PC-3 (cell line): Measurements from ENCODE around the gene RMDN3. TPM values are rescaled to one million over a fixed set of nuclear protein-coding genes. Genes with fewer than 3 reads are reported as not detected.

Source experiments
- ATAC-seq: fragments of 200-7000 bp; cut with Tn5 transposase; 2 replicates; pipeline ENCODE4 v1.9.1; 2020; ENCODE audit warnings: mild to moderate bottlenecking, moderate library complexity
- BruUV-seq: library from RNA; stranded (reverse); fragments of 400-500 nt; replicated peaks from 2 replicates; lab custom pipeline; 2021; lab: Mats Ljungman, UMichigan
- CTCF ChIA-PET: fragments of 300-600 bp; sonication (Branson Sonifier 250); formaldehyde crosslinking; loops from one replicate; lab custom pipeline; 2022; ENCODE audit warnings: antibody characterized with exemption; lab: Charles Lee
- POLR2A ChIA-PET: fragments of 300-600 bp; sonication (Branson Sonifier 250); formaldehyde crosslinking; loops from one replicate; lab custom pipeline; 2022; ENCODE audit warnings: antibody characterized with exemption; ENCODE audit not compliant: unreplicated experiment; lab: Charles Lee
- DNase-seq: peaks from one replicate; pipeline ENCODE4 v3.0.0-alpha.2; 2015
- H2AFZ ChIP-seq: fragments of 300-600 bp; sonication (generic); 2 replicates; pipeline ENCODE4 v1.6.0; 2016; ENCODE audit warnings: antibody characterized with exemption, low read length
- H3F3A ChIP-seq: fragments of 300-600 bp; sonication (generic); one replicate; pipeline ENCODE4 v1.6.0; 2017; ENCODE audit warnings: antibody characterized with exemption, low read length, control low read depth, mild to moderate bottlenecking; ENCODE audit not compliant: unreplicated experiment
- H3K27ac ChIP-seq: fragments of 300-600 bp; sonication (generic); 2 replicates; pipeline ENCODE4 v1.5.1; 2016; ENCODE audit warnings: mild to moderate bottlenecking, low read length
- H3K27me3 ChIP-seq: fragments of 300-600 bp; sonication (generic); 2 replicates; pipeline ENCODE4 v1.6.1; 2016; ENCODE audit warnings: low read length, mixed read lengths
- H3K36me3 ChIP-seq: fragments of 300-600 bp; sonication (generic); 2 replicates; pipeline ENCODE4 v1.6.1; 2016; ENCODE audit warnings: low read depth, mixed run types, low read length, mixed read lengths
- H3K4me1 ChIP-seq: fragments of 300-600 bp; sonication (generic); 2 replicates; pipeline ENCODE4 v1.5.1; 2016; ENCODE audit warnings: low read length; ENCODE audit not compliant: insufficient read depth
- H3K4me2 ChIP-seq: fragments of 300-600 bp; sonication (generic); 2 replicates; pipeline ENCODE4 v1.6.0; 2016; ENCODE audit warnings: low read length
- H3K4me3 ChIP-seq: fragments of 300-600 bp; sonication (generic); 2 replicates; pipeline ENCODE4 v1.5.1; 2016; ENCODE audit warnings: mild to moderate bottlenecking, low read length, mixed read lengths
- H3K79me2 ChIP-seq: fragments of 300-600 bp; sonication (generic); 2 replicates; pipeline ENCODE4 v1.6.1; 2017; ENCODE audit warnings: low read length, mixed read lengths
- H3K9ac ChIP-seq: fragments of 300-600 bp; sonication (generic); 2 replicates; pipeline ENCODE4 v1.6.0; 2016; ENCODE audit warnings: mild to moderate bottlenecking, low read length
- H3K9me2 ChIP-seq: fragments of 300-600 bp; sonication (generic); replicated peaks from 2 replicates; pipeline ENCODE4 v1.6.1; 2016; ENCODE audit warnings: mixed run types, low read length, mixed read lengths
- H3K9me3 ChIP-seq: fragments of 300-600 bp; sonication (generic); 2 replicates; pipeline ENCODE4 v1.6.1; 2016; ENCODE audit warnings: low read length, mixed read lengths
- H4K20me1 ChIP-seq: fragments of 300-600 bp; sonication (generic); 2 replicates; pipeline ENCODE4 v1.6.1; 2016; ENCODE audit warnings: low read length, mixed read lengths
- EZH2 ChIP-seq: fragments of 300-600 bp; sonication (generic); IDR thresholded peaks from one replicate; pipeline ENCODE4 v1.6.1; 2017; ENCODE audit warnings: antibody characterized with exemption, mild to moderate bottlenecking, low read length; ENCODE audit not compliant: unreplicated experiment
- EZH2phosphoT487 ChIP-seq: fragments of 300-600 bp; sonication (generic); IDR thresholded peaks from 2 replicates; pipeline ENCODE4 v1.6.1; 2018; ENCODE audit warnings: mild to moderate bottlenecking, antibody characterized with exemption, low read length, borderline replicate concordance
- intact Hi-C: fragments of 100-400 bp; cut with micrococcal nuclease; formaldehyde crosslinking; loops from 2 replicates; pipeline ENCODE4 v1.9.0; 2023
- total RNA-seq: library from RNA; depleted of rRNA; stranded (reverse); fragments of >200 nt; gene quantifications from 2 replicates; pipeline ENCODE4 v1.2.3, GENCODE V29; 2014
- TF ChIP-seq, protein P1 (sequence below): fragments of 300-600 bp; sonication (generic); conservative IDR thresholded peaks from 2 replicates; pipeline ENCODE4 v1.5.1; 2017; ENCODE audit warnings: antibody characterized with exemption, low read depth, mild to moderate bottlenecking, low read length

RMDN3 gene
- total RNA-seq, 1 experiment from 2014 or later = 21.4 TPM

DNA sequence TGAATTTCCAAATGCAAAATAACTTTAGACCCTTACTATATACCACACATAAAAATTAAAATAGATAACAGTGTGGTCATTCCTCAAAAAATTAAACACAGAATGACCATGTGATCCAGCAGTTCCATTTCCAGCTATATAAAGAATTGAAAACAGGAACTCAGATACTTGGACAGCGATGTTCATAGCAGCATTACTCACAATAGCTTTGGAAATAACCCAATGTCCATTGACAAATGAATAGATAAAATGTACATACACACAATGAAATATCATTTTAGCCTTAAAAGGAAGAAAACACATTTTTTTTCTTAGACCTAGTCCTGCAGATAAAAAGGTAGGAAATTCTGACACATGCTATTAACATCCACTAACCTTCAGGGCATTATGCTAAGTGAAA, 33.4 kb downstream of the RMDN3 start:
- ATAC-seq (no peak), DNase-seq (no peak)
- intact Hi-C loops = no loop called here
- no peaks in the 10 kb centered on the region for H3K9me3 ChIP-seq
- H3K27me3 ChIP-seq = no peaks in the 10 kb centered on the region
- no peak overlapping the region for H3K4me2 ChIP-seq
- H3K4me3 ChIP-seq = no peak overlapping the region
- H3F3A ChIP-seq = no peaks in the 10 kb centered on the region
- H3K27ac ChIP-seq = no peak overlapping the region
- no TSS peak for BruUV-seq
- no peak overlapping the region for H3K9ac ChIP-seq
- peaks cover 16% of the 10 kb centered on the region for H3K36me3 ChIP-seq
- H4K20me1 ChIP-seq = no peaks in the 10 kb centered on the region
- TF ChIP-seq, protein P1, sequence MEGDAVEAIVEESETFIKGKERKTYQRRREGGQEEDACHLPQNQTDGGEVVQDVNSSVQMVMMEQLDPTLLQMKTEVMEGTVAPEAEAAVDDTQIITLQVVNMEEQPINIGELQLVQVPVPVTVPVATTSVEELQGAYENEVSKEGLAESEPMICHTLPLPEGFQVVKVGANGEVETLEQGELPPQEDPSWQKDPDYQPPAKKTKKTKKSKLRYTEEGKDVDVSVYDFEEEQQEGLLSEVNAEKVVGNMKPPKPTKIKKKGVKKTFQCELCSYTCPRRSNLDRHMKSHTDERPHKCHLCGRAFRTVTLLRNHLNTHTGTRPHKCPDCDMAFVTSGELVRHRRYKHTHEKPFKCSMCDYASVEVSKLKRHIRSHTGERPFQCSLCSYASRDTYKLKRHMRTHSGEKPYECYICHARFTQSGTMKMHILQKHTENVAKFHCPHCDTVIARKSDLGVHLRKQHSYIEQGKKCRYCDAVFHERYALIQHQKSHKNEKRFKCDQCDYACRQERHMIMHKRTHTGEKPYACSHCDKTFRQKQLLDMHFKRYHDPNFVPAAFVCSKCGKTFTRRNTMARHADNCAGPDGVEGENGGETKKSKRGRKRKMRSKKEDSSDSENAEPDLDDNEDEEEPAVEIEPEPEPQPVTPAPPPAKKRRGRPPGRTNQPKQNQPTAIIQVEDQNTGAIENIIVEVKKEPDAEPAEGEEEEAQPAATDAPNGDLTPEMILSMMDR = no peak
- TF ChIP-seq EZH2phosphoT487 (no peak), EZH2 (no peak)
- POLR2A ChIA-PET = interaction anchor here (0.5 kb wide), 1 partner anchor 112 kb away, joined by 7 read pairs; no protein-coding TSS in a partner anchor
- no peaks in the 10 kb centered on the region for H3K9me2 ChIP-seq
- H3K4me1 ChIP-seq = no peaks in the 10 kb centered on the region
- H3K79me2 ChIP-seq = no peaks in the 10 kb centered on the region
- no peak overlapping the region for H2AFZ ChIP-seq
- CTCF ChIA-PET = interaction anchor here (0.6 kb wide), 1 partner anchor 57 kb away, joined by 3 read pairs; no protein-coding TSS in a partner anchor

DNA sequence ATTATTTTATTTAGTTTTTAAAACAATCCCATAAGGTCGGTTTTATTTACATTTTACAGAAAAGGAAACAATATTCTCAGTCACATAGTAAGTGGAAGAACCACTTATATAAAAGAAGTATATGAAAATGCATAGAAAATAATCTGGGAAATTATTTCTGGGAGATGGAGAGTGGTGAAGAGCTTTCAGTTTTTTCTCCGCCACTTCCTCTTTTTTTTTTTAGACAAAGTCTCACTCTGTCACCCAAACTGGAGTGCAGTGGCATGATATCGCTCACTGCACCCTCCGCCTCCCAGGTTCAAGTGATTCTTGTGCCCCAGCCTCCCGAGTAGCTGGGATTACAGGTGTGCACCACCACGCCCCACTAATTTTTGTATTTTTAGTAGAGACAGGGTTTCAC, 38.9 kb downstream of the RMDN3 start:
- TF ChIP-seq, protein P1 = no peak
- BruUV-seq = no TSS peak
- no peaks in the 10 kb centered on the region for H3K9me3 ChIP-seq
- H3K27ac ChIP-seq = no peak overlapping the region
- no peak overlapping the region for H2AFZ ChIP-seq
- H3F3A ChIP-seq = no peaks in the 10 kb centered on the region
- POLR2A ChIA-PET = no interaction called here
- no peak overlapping the region for H3K4me2 ChIP-seq
- H3K27me3 ChIP-seq = no peaks in the 10 kb centered on the region
- no peaks in the 10 kb centered on the region for H3K79me2 ChIP-seq
- DNase-seq (no peak), ATAC-seq (no peak)
- no peak overlapping the region for H3K4me3 ChIP-seq
- H3K9ac ChIP-seq = no peak overlapping the region
- H3K9me2 ChIP-seq = no peaks in the 10 kb centered on the region
- peaks cover 27% of the 10 kb centered on the region for H3K36me3 ChIP-seq
- CTCF ChIA-PET = no interaction called here
- H4K20me1 ChIP-seq = no peaks in the 10 kb centered on the region
- intact Hi-C loops = no loop called here
- H3K4me1 ChIP-seq = no peaks in the 10 kb centered on the region

DNA sequence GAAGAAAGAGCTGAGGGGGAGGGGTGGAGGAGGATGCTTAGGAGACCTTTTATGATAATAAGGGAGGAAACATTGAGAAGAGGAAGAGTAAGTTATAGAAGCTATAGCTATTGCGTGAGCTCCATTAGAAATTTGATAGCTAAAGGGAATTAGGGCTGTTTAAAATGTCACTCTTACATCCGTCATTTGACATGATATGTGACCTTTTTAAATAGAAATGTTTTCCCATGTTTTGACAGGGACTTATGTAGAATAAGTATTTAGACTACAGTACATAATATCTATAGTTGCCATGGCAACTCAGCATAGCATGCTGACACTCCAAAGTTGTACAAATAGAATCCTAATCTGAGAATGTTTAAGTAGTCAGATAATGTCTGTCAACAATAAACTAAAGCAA, 40.9 kb downstream of the RMDN3 start:
- Histone ChIP-seq H3K9me2 (no peaks in the 10 kb centered on the region), H3F3A (no peaks in the 10 kb centered on the region), H3K4me2 (no peak overlapping the region), H3K4me1 (no peaks in the 10 kb centered on the region), H3K27ac (no peak overlapping the region), H3K9me3 (no peaks in the 10 kb centered on the region), H3K36me3 (peaks cover 28% of the 10 kb centered on the region), H3K79me2 (no peaks in the 10 kb centered on the region), H4K20me1 (no peaks in the 10 kb centered on the region), H3K9ac (no peak overlapping the region), H3K4me3 (no peak overlapping the region), H2AFZ (no peak overlapping the region), H3K27me3 (no peaks in the 10 kb centered on the region)
- intact Hi-C loops = no loop called here
- ChIA-PET POLR2A (no interaction called here), CTCF (no interaction called here)
- BruUV-seq = no TSS peak
- ATAC-seq (no peak), DNase-seq (no peak)
- no peak for TF ChIP-seq EZH2
- no peak for TF ChIP-seq EZH2phosphoT487
- TF ChIP-seq, protein P1 = no peak
